H9 (cell line): ENCODE results near the gene TPD52L1. TPM values are rescaled to one million over a fixed set of nuclear protein-coding genes. Genes with fewer than 3 reads are reported as not detected.

ENCODE experiments used
- DNase-seq: peaks from one replicate; pipeline ENCODE4 v3.0.0-alpha.2; 2017
- H2AFZ ChIP-seq: one replicate; pipeline ENCODE4 v1.6.1; 2013; ENCODE audit warnings: mild to moderate bottlenecking, low read length, control low read depth, moderate library complexity
- H2AK5ac ChIP-seq: 2 replicates; pipeline ENCODE4 v1.6.1; 2013; ENCODE audit warnings: low read length, control low read depth, mixed read lengths; ENCODE audit not compliant: insufficient read length
- H2BK120ac ChIP-seq: one replicate; pipeline ENCODE4 v1.6.1; 2013; ENCODE audit warnings: low read depth, mild to moderate bottlenecking, low read length, control low read depth, inconsistent platforms; ENCODE audit not compliant: poor library complexity, severe bottlenecking
- H2BK12ac ChIP-seq: 2 replicates; pipeline ENCODE4 v1.6.1; 2013; ENCODE audit warnings: low read length, control low read depth, mixed read lengths, low read depth; ENCODE audit not compliant: insufficient read length
- H2BK15ac ChIP-seq: 2 replicates; pipeline ENCODE4 v1.6.1; 2013; ENCODE audit warnings: low read depth, low read length, control low read depth
- H2BK20ac ChIP-seq: one replicate; pipeline ENCODE4 v1.6.1; 2013; ENCODE audit warnings: low read depth, mild to moderate bottlenecking, low read length, control low read depth, inconsistent platforms; ENCODE audit not compliant: poor library complexity, severe bottlenecking
- H2BK5ac ChIP-seq: 2 replicates; pipeline ENCODE4 v1.6.1; 2013; ENCODE audit warnings: low read length, control low read depth, mixed read lengths; ENCODE audit not compliant: insufficient read length
- H3K14ac ChIP-seq: 2 replicates; pipeline ENCODE4 v1.6.1; 2013; ENCODE audit warnings: low read length, control low read depth; ENCODE audit not compliant: insufficient read depth
- H3K18ac ChIP-seq: 2 replicates; pipeline ENCODE4 v1.6.1; 2013; ENCODE audit warnings: low read depth, mild to moderate bottlenecking, mixed read lengths, low read length, control low read depth; ENCODE audit not compliant: insufficient read length
- H3K23ac ChIP-seq: 2 replicates; pipeline ENCODE4 v1.6.1; 2013; ENCODE audit warnings: low read length, control low read depth, mixed read lengths, low read depth; ENCODE audit not compliant: insufficient read length
- H3K23me2 ChIP-seq: 2 replicates; pipeline ENCODE4 v1.6.1; 2013; ENCODE audit warnings: low read depth, mild to moderate bottlenecking, mixed read lengths, low read length, control low read depth; ENCODE audit not compliant: insufficient read length, poor library complexity, severe bottlenecking
- H3K27ac ChIP-seq: 2 replicates; pipeline ENCODE4 v1.5.1; 2013; ENCODE audit warnings: low read length, control low read depth, mixed read lengths, low read depth; ENCODE audit not compliant: insufficient read length
- H3K27me3 ChIP-seq: 2 replicates; pipeline ENCODE4 v1.6.1; 2013; ENCODE audit warnings: low read length, control low read depth, inconsistent platforms; ENCODE audit not compliant: insufficient read depth
- H3K4ac ChIP-seq: 2 replicates; pipeline ENCODE4 v1.6.1; 2013; ENCODE audit warnings: low read depth, mild to moderate bottlenecking, control low read depth, inconsistent platforms, low read length, moderate library complexity
- H3K4me1 ChIP-seq: 2 replicates; pipeline ENCODE4 v1.6.1; 2013; ENCODE audit warnings: low read length, control low read depth, inconsistent platforms; ENCODE audit not compliant: insufficient read depth
- H3K4me2 ChIP-seq: 2 replicates; pipeline ENCODE4 v1.6.1; 2013; ENCODE audit warnings: low read length, control low read depth, mixed read lengths; ENCODE audit not compliant: insufficient read length, insufficient read depth
- H3K56ac ChIP-seq: 2 replicates; pipeline ENCODE4 v1.6.1; 2013; ENCODE audit warnings: low read depth, mild to moderate bottlenecking, mixed read lengths, low read length, control low read depth; ENCODE audit not compliant: insufficient read length
- H3K79me1 ChIP-seq: 2 replicates; pipeline ENCODE4 v1.6.1; 2013; ENCODE audit warnings: low read depth, mild to moderate bottlenecking, moderate library complexity, low read length, control low read depth, inconsistent platforms; ENCODE audit not compliant: insufficient read depth, poor library complexity, severe bottlenecking
- H3K79me2 ChIP-seq: 2 replicates; pipeline ENCODE4 v1.6.1; 2013; ENCODE audit warnings: low read length, control low read depth, inconsistent platforms; ENCODE audit not compliant: insufficient read depth
- H3K9ac ChIP-seq: 2 replicates; pipeline ENCODE4 v1.6.1; 2013; ENCODE audit warnings: low read length, control low read depth, mixed read lengths; ENCODE audit not compliant: insufficient read length; ENCODE audit errors: extremely low read depth
- H3K9me3 ChIP-seq: one replicate; pipeline ENCODE4 v1.6.1; 2013; ENCODE audit warnings: low read depth, low read length, inconsistent platforms; ENCODE audit not compliant: control insufficient read depth
- H3T11ph ChIP-seq: one replicate; pipeline ENCODE4 v1.6.1; 2013; ENCODE audit warnings: mild to moderate bottlenecking, low read length, control low read depth, inconsistent platforms
- H4K20me1 ChIP-seq: one replicate; pipeline ENCODE4 v1.6.1; 2013; ENCODE audit not compliant: control insufficient read depth, insufficient read length, insufficient read depth
- H4K5ac ChIP-seq: 2 replicates; pipeline ENCODE4 v1.6.1; 2013; ENCODE audit warnings: low read depth, mild to moderate bottlenecking, mixed read lengths, low read length, control low read depth; ENCODE audit not compliant: insufficient read length
- H4K8ac ChIP-seq: replicated peaks from 2 replicates; pipeline ENCODE4 v1.6.1; 2013; ENCODE audit warnings: low read length, control low read depth, mixed read lengths, low read depth; ENCODE audit not compliant: insufficient read length
- H4K91ac ChIP-seq: 2 replicates; pipeline ENCODE4 v1.6.1; 2013; ENCODE audit warnings: low read depth, mild to moderate bottlenecking, moderate library complexity, mixed read lengths, low read length, control low read depth; ENCODE audit not compliant: insufficient read length
- H3K27ac Mint-ChIP-seq, 3 experiments: 2 replicates in 2 of 3; 3 replicates in 1 of 3; pipeline ENCODE4 v1.8.0; 2020 to 2021; ENCODE audit warnings: mixed read lengths in 3 of 3, mild to moderate bottlenecking in 1 of 3, moderate library complexity in 1 of 3
- H3K27me3 Mint-ChIP-seq: 2 replicates; pipeline ENCODE4 v1.8.0; 2021; ENCODE audit warnings: low read depth, mild to moderate bottlenecking, moderate library complexity, mixed read lengths
- H3K36me3 Mint-ChIP-seq, 3 experiments: 2 replicates in 2 of 3; 3 replicates in 1 of 3; pipeline ENCODE4 v1.8.0; 2020 to 2021; ENCODE audit warnings: low read depth in 3 of 3, mixed read lengths in 3 of 3; ENCODE audit not compliant: insufficient read depth in 1 of 3
- H3K4me1 Mint-ChIP-seq, 2 experiments: 2 replicates each; pipeline ENCODE4 v1.8.0; 2020; ENCODE audit warnings: mixed read lengths in 2 of 2
- H3K4me3 Mint-ChIP-seq, 2 experiments: 2 replicates in 1 of 2; 3 replicates in 1 of 2; pipeline ENCODE4 v1.8.0; 2020 to 2021; ENCODE audit warnings: mild to moderate bottlenecking in 2 of 2, mixed read lengths in 2 of 2, moderate library complexity in 1 of 2
- H3K9me3 Mint-ChIP-seq, 2 experiments: 2 replicates in 1 of 2; 3 replicates in 1 of 2; pipeline ENCODE4 v1.8.0; 2020; ENCODE audit warnings: mild to moderate bottlenecking in 2 of 2, mixed read lengths in 2 of 2, moderate library complexity in 1 of 2
- WGBS: extraction: QIAGEN DNeasy Blood & Tissue Kit; methylation state at CpG from one replicate; pipeline ENCODE4 v1.1.7; 2013; ENCODE audit warnings: missing lambda C conversion rate, low lambda C conversion rate, mixed read lengths; ENCODE audit not compliant: insufficient read length; ENCODE audit errors: extremely low coverage; 5-methylcytosine and 5-hydroxymethylcytosine counted together
- total RNA-seq: library from RNA; stranded (reverse); gene quantifications from 2 replicates; pipeline ENCODE4 v1.2.1, GENCODE V29; 2021
- TF ChIP-seq, protein P1 (sequence below): fragments of 200-600 bp; sonication (generic); conservative IDR thresholded peaks from 3 replicates; pipeline ENCODE4 v1.8.0; 2021; ENCODE audit warnings: antibody characterized with exemption, mild to moderate bottlenecking

TPD52L1 gene
- total RNA-seq, 1 experiment from 2014 or later: 6.6 TPM

DNA sequence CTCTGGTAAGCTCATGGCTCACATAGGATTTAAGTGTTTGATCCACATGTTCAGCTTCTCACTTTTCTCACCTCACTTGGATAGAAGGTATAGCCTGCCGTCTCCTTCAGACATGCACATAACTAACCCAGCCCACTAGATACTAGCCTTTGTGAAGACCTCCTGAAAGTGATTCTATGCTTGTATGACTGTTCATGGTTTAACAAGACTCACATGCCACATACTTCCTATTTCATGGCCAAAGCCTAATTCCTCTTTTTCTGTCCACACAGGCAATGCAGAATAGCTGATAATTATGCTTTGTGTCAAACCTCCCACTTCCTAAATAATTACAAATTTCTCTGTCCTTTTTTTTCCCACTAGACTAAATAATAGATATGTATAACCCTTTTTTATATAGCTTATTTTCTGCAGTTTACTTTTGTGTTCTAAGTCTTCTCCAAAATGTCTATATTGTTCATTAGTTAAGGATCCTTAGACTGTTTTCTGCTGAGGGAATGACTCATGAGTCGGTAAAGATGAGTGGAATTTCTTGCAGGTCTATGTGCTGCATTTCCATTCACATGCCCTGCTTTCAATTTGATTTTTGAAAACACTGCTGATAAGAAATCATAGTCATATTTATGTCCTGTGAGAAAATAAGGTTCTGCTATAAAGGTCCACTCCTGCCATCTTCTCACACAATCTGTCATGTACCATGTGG, 105.2 kb downstream of the TPD52L1 start:
- H2BK20ac ChIP-seq: no peak overlapping the region
- H4K5ac ChIP-seq: no peak overlapping the region
- no peak overlapping the region for H3K27ac ChIP-seq
- H2BK12ac ChIP-seq: no peak overlapping the region
- no peak overlapping the region for H3K4ac ChIP-seq
- no peak overlapping the region for H2BK120ac ChIP-seq
- H3K9ac ChIP-seq: no peak overlapping the region
- H3K18ac ChIP-seq: no peak overlapping the region
- Mint-ChIP-seq H3K9me3 (no peaks in the 10 kb centered on the region), H3K36me3 (no peaks in the 10 kb centered on the region; a peak in 1 of 7 replicates), H3K27me3 (no peaks in the 10 kb centered on the region), H3K4me1 (peaks cover 6% of the 10 kb centered on the region in 2 experiments; a peak in 3 of 4 replicates), H3K4me3 (no peak overlapping the region), H3K27ac (no peak overlapping the region)
- H2AK5ac ChIP-seq: no peak overlapping the region
- no peaks in the 10 kb centered on the region; the same call in 1 of the 2 replicates for H3K79me2 ChIP-seq
- WGBS: no CpG with 5 or more reads among the region's 2 CpGs
- H2BK5ac ChIP-seq: no peak overlapping the region
- H3K79me1 ChIP-seq: no peaks in the 10 kb centered on the region
- H3K56ac ChIP-seq: no peak overlapping the region
- no peak overlapping the region for H4K8ac ChIP-seq
- H4K20me1 ChIP-seq: no peaks in the 10 kb centered on the region
- H3K23me2 ChIP-seq: no peaks in the 10 kb centered on the region
- no peak overlapping the region for H4K91ac ChIP-seq
- no peak overlapping the region for H2BK15ac ChIP-seq
- H3T11ph ChIP-seq: no peak overlapping the region
- no peak overlapping the region for H3K4me2 ChIP-seq
- H3K14ac ChIP-seq: no peak overlapping the region
- TF ChIP-seq, protein P1, sequence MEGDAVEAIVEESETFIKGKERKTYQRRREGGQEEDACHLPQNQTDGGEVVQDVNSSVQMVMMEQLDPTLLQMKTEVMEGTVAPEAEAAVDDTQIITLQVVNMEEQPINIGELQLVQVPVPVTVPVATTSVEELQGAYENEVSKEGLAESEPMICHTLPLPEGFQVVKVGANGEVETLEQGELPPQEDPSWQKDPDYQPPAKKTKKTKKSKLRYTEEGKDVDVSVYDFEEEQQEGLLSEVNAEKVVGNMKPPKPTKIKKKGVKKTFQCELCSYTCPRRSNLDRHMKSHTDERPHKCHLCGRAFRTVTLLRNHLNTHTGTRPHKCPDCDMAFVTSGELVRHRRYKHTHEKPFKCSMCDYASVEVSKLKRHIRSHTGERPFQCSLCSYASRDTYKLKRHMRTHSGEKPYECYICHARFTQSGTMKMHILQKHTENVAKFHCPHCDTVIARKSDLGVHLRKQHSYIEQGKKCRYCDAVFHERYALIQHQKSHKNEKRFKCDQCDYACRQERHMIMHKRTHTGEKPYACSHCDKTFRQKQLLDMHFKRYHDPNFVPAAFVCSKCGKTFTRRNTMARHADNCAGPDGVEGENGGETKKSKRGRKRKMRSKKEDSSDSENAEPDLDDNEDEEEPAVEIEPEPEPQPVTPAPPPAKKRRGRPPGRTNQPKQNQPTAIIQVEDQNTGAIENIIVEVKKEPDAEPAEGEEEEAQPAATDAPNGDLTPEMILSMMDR: no peak
- no peak overlapping the region for H3K23ac ChIP-seq
- H3K4me1 ChIP-seq: no peaks in the 10 kb centered on the region
- no peak for DNase-seq
- no peaks in the 10 kb centered on the region for H3K27me3 ChIP-seq
- no peak overlapping the region for H2AFZ ChIP-seq
- H3K9me3 ChIP-seq: no peaks in the 10 kb centered on the region
